Measurements from ENCODE around the gene MCF2. TPM values are rescaled to one million over a fixed set of nuclear protein-coding genes. Genes with fewer than 3 reads are reported as not detected.

Gene MCF2
- total and polyA plus RNA-seq, 9 donors = 0.11 to 0.48 (median 0.21) TPM

DNA sequence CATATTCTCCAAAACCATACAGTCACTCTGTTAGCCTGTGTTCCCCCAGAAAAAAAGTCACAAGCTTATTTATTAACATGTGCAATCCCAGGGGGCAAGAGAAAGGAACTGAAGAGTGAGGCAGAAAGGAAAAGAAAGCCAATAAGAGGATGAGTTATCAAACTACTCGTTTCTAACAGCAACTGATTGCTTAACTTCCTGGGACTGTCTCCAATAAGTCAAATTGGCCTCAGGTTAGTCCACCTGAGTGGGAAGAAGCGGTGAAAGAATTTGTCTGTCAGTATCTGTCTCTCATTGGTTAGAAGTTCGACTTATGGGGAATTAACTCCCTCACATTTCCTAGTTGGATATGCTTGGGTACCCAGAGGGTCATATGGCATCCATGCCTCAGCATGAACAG, 163.4 kb downstream of the MCF2 start:
- Histone ChIP-seq H3K27ac (ENCODE audit: low read length) (no peak overlapping the region), H3K4me3 (ENCODE audit: low read length) (no peak overlapping the region), H3K36me3 (ENCODE audit: control insufficient read depth, insufficient read depth, low read length) (no peaks in the 10 kb centered on the region), H3K27me3 (ENCODE audit: control insufficient read depth, insufficient read depth, low read length) (no peaks in the 10 kb centered on the region), H3K9me3 (replicated peaks; ENCODE audit: control insufficient read depth, low read depth, low read length) (no peaks in the 10 kb centered on the region), H3K4me1 (ENCODE audit: control insufficient read depth, insufficient read depth, low read length) (no peaks in the 10 kb centered on the region)
- no CpG with 5 or more reads among the region's 3 CpGs for WGBS (ENCODE audit: insufficient coverage)
- no peak for DNase-seq

- H3K27me3 ChIP-seq (ENCODE audit: control insufficient read depth, insufficient read depth, low read length) = no peaks in the 10 kb centered on the region
- DNase-seq = no peak
- no peaks in the 10 kb centered on the region for H3K36me3 ChIP-seq (ENCODE audit: control insufficient read depth, insufficient read depth, low read length)
- no peaks in the 10 kb centered on the region for H3K4me1 ChIP-seq (ENCODE audit: control insufficient read depth, insufficient read depth, low read length)
- WGBS (ENCODE audit: insufficient coverage) = no CpG with 5 or more reads among the region's 4 CpGs
- H3K27ac ChIP-seq (ENCODE audit: low read length) = no peak overlapping the region
- no peak overlapping the region for H3K4me3 ChIP-seq (ENCODE audit: low read length)
- H3K9me3 ChIP-seq (replicated peaks; ENCODE audit: control insufficient read depth, low read depth, low read length) = no peaks in the 10 kb centered on the region
Observed at GRCh38 chrX:139543920-139544319, 164.0 kb downstream of the MCF2 start.

DNA sequence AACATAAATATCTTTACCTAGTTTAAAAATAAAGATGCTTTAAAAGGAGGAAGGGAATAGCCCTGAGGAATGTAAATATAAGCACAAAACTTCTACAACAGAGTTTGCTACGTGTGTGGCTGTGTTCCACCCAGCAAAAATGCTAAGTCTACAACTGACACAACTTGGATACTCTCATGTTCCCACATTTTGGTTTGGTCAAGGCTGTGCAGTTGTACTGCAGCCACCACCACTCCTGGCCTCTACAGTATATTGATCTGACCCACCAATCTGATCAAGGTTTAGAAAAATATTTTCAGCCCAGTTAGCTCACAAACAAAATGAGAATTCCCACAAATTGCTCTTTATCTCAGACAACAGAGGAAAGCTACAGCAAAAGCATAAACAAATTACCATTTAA, 165.3 kb downstream of the MCF2 start:
- no peaks in the 10 kb centered on the region for H3K36me3 ChIP-seq (ENCODE audit: control insufficient read depth, insufficient read depth, low read length)
- no peaks in the 10 kb centered on the region for H3K4me1 ChIP-seq (ENCODE audit: control insufficient read depth, insufficient read depth, low read length)
- peaks cover 2% of the 10 kb centered on the region for H3K27me3 ChIP-seq (ENCODE audit: control insufficient read depth, insufficient read depth, low read length)
- H3K27ac ChIP-seq (ENCODE audit: low read length) = no peak overlapping the region
- H3K4me3 ChIP-seq (ENCODE audit: low read length) = no peak overlapping the region
- 40% methylated on average over 1 of the region's 1 CpG for WGBS (ENCODE audit: insufficient coverage)
- no peaks in the 10 kb centered on the region for H3K9me3 ChIP-seq (replicated peaks; ENCODE audit: control insufficient read depth, low read depth, low read length)
- DNase-seq = no peak

- Histone ChIP-seq H3K9me3 (replicated peaks; ENCODE audit: control insufficient read depth, low read depth, low read length) (no peaks in the 10 kb centered on the region), H3K27ac (ENCODE audit: low read length) (no peak overlapping the region), H3K27me3 (ENCODE audit: control insufficient read depth, insufficient read depth, low read length) (peaks cover 3% of the 10 kb centered on the region), H3K4me1 (ENCODE audit: control insufficient read depth, insufficient read depth, low read length) (no peaks in the 10 kb centered on the region), H3K4me3 (ENCODE audit: low read length) (no peak overlapping the region), H3K36me3 (ENCODE audit: control insufficient read depth, insufficient read depth, low read length) (no peaks in the 10 kb centered on the region)
- no CpG with 5 or more reads among the region's 3 CpGs for WGBS (ENCODE audit: insufficient coverage)
- no peak for DNase-seq
Observed at GRCh38 chrX:139538907-139539790, 168.8 kb downstream of the MCF2 start.

DNA sequence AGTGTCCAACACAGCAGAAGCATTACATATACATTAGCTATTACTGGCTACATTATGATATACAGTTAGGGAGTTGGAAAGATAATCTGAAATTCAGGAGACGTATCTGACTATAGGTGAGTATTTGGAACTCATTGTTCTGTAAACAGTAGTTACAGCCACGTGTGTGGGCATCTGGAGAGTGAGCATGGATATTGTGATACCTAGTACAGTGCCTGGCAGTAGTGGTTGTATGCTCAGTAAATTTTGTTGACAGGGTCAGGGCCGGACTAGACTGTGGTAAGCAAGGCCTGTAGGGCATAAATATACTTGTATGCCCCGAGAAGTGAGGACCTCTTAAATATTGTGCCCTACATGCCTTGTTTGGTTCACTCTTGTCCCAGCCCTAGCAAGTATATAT, 174.5 kb downstream of the MCF2 start:
- Histone ChIP-seq H3K27ac (ENCODE audit: low read length) (no peak overlapping the region), H3K9me3 (replicated peaks; ENCODE audit: control insufficient read depth, low read depth, low read length) (no peaks in the 10 kb centered on the region), H3K4me3 (ENCODE audit: low read length) (no peak overlapping the region), H3K4me1 (ENCODE audit: control insufficient read depth, insufficient read depth, low read length) (no peaks in the 10 kb centered on the region), H3K36me3 (ENCODE audit: control insufficient read depth, insufficient read depth, low read length) (no peaks in the 10 kb centered on the region), H3K27me3 (ENCODE audit: control insufficient read depth, insufficient read depth, low read length) (peaks cover 5% of the 10 kb centered on the region)
- DNase-seq = no peak
- WGBS (ENCODE audit: insufficient coverage) = 66% methylated on average over 2 of the region's 4 CpGs

- Histone ChIP-seq H3K4me3 (ENCODE audit: low read length) (no peak overlapping the region), H3K4me1 (ENCODE audit: control insufficient read depth, insufficient read depth, low read length) (no peaks in the 10 kb centered on the region), H3K27ac (ENCODE audit: low read length) (no peak overlapping the region), H3K9me3 (replicated peaks; ENCODE audit: control insufficient read depth, low read depth, low read length) (no peaks in the 10 kb centered on the region), H3K36me3 (ENCODE audit: control insufficient read depth, insufficient read depth, low read length) (no peaks in the 10 kb centered on the region), H3K27me3 (ENCODE audit: control insufficient read depth, insufficient read depth, low read length) (peaks cover 5% of the 10 kb centered on the region)
- 90% methylated on average over 4 of the region's 4 CpGs for WGBS (ENCODE audit: insufficient coverage)
- DNase-seq = no peak
Observed at GRCh38 chrX:139532834-139533233, 175.1 kb downstream of the MCF2 start.

Other genes with a start within 250 kb of the MCF2 start
- not detected for gene F9, start 177.4 kb downstream of the MCF2 start, total RNA-seq
- gene F9, start 177.4 kb downstream of the MCF2 start, polyA plus RNA-seq (ENCODE audit: insufficient read depth in 1 of 8, insufficient read length in 8 of 8, low replicate concordance in 1 of 8) = not detected
- gene ATP11C, start 224.9 kb upstream of the MCF2 start, total RNA-seq = 12.2 TPM
- gene ATP11C, start 224.9 kb upstream of the MCF2 start, polyA plus RNA-seq (ENCODE audit: insufficient read depth in 1 of 8, insufficient read length in 8 of 8, low replicate concordance in 1 of 8) = 10 to 100 TPM; 11.6 to 20.7 (median 15.5) TPM

Data from muscle of leg (tissue), 11 donors.